ENCODE data around the gene CDH5. TPM values are rescaled to one million over a fixed set of nuclear protein-coding genes. Genes with fewer than 3 reads are reported as not detected.
A peak's percentile ranks its signal among the peaks of the same experiment; 100 is the strongest.

Gene CDH5
- total and polyA plus RNA-seq, 2 of the 13 experiments (the other 11 are each of a cell fraction or from before 2014, with no cell fraction given), result 0.71 to 1.1 TPM

DNA sequence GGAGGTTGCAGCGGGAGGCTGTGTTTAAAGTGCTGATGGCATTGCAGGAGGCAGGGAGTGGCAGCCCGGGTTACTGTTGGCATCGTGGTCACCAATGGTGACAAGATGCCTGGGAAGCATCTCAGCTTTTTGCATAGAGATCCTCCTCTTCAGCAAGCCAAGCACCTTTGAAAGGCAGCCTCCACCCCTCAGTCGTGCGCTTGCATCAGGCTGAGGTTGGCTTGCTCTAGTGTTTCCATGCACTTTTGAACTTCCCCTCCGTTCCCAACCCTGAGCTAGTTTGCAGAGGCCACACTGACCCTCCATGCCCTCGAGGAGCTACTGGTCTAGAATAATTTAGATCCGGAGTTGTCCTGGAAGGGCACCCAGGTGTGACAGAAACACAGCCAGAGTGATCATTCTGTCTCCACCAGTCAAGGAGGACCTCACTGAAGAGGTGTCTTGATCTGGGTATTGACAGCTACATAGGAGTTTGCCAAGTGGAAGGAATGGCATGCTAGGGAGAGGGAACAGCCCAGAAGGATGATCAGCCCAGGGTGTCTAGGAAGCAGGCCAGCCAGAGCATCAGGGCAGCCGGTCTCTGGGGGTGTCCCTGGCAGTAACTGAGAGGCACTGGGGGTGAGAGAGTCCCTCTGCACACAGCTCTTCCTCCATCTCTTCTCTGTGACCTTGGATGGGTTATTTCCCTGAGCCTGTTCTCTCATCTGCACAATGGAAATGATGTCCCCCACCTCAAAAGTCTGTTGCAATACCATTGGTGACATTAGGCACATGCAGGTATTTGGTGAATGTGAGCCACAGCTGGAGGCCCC, 68.3 kb downstream of the CDH5 start (continued):
- TF ChIP-seq, protein P1, sequence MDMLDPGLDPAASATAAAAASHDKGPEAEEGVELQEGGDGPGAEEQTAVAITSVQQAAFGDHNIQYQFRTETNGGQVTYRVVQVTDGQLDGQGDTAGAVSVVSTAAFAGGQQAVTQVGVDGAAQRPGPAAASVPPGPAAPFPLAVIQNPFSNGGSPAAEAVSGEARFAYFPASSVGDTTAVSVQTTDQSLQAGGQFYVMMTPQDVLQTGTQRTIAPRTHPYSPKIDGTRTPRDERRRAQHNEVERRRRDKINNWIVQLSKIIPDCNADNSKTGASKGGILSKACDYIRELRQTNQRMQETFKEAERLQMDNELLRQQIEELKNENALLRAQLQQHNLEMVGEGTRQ (IDR thresholded peaks at IDR 0.05; ENCODE audit: low read depth, low read length), result no peak
- TF ChIP-seq, protein P1 (CRISPR knock-in tag; IDR thresholded peaks at IDR 0.05; ENCODE audit: borderline replicate concordance), result no peak; the same call in 1 of the 2 replicates
- peak; percentile 46; the same call in 1 of the 2 replicates for TF ChIP-seq ZSCAN25 (CRISPR knock-in tag; IDR thresholded peaks at IDR 0.05)
- no peak for TF ChIP-seq KAT2B (IDR thresholded peaks at IDR 0.05; ENCODE audit: borderline replicate concordance, low read depth, low read length)
- TF ChIP-seq ZNF713 (CRISPR knock-in tag; IDR thresholded peaks at IDR 0.05), result no peak
- TF ChIP-seq, protein P2, sequence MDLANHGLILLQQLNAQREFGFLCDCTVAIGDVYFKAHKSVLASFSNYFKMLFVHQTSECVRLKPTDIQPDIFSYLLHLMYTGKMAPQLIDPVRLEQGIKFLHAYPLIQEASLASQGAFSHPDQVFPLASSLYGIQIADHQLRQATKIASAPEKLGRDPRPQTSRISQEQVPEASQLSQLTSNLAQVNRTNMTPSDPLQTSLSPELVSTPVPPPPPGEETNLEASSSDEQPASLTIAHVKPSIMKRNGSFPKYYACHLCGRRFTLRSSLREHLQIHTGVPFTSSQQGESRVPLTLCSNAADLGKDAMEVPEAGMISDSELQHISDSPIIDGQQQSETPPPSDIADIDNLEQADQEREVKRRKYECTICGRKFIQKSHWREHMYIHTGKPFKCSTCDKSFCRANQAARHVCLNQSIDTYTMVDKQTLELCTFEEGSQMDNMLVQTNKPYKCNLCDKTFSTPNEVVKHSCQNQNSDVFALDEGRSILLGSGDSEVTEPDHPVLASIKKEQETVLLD (CRISPR knock-in tag; IDR thresholded peaks at IDR 0.05; ENCODE audit: low read depth), result no peak
- TF ChIP-seq, protein P3, sequence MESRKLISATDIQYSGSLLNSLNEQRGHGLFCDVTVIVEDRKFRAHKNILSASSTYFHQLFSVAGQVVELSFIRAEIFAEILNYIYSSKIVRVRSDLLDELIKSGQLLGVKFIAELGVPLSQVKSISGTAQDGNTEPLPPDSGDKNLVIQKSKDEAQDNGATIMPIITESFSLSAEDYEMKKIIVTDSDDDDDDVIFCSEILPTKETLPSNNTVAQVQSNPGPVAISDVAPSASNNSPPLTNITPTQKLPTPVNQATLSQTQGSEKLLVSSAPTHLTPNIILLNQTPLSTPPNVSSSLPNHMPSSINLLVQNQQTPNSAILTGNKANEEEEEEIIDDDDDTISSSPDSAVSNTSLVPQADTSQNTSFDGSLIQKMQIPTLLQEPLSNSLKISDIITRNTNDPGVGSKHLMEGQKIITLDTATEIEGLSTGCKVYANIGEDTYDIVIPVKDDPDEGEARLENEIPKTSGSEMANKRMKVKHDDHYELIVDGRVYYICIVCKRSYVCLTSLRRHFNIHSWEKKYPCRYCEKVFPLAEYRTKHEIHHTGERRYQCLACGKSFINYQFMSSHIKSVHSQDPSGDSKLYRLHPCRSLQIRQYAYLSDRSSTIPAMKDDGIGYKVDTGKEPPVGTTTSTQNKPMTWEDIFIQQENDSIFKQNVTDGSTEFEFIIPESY (CRISPR knock-in tag; IDR thresholded peaks at IDR 0.05), result no peak
- TF ChIP-seq, protein P4, sequence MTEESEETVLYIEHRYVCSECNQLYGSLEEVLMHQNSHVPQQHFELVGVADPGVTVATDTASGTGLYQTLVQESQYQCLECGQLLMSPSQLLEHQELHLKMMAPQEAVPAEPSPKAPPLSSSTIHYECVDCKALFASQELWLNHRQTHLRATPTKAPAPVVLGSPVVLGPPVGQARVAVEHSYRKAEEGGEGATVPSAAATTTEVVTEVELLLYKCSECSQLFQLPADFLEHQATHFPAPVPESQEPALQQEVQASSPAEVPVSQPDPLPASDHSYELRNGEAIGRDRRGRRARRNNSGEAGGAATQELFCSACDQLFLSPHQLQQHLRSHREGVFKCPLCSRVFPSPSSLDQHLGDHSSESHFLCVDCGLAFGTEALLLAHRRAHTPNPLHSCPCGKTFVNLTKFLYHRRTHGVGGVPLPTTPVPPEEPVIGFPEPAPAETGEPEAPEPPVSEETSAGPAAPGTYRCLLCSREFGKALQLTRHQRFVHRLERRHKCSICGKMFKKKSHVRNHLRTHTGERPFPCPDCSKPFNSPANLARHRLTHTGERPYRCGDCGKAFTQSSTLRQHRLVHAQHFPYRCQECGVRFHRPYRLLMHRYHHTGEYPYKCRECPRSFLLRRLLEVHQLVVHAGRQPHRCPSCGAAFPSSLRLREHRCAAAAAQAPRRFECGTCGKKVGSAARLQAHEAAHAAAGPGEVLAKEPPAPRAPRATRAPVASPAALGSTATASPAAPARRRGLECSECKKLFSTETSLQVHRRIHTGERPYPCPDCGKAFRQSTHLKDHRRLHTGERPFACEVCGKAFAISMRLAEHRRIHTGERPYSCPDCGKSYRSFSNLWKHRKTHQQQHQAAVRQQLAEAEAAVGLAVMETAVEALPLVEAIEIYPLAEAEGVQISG (CRISPR knock-in tag; IDR thresholded peaks at IDR 0.05), result peak; percentile 23; the same call in 1 of the 2 replicates
- no peak for TF ChIP-seq REXO4 (CRISPR knock-in tag; IDR thresholded peaks at IDR 0.05; ENCODE audit: borderline replicate concordance)
- no peak for TF ChIP-seq KAT7 (CRISPR knock-in tag; IDR thresholded peaks at IDR 0.05; ENCODE audit: borderline replicate concordance)
- no peak for TF ChIP-seq PRPF4 (IDR thresholded peaks at IDR 0.05; ENCODE audit: low read depth, low read length, poor library complexity, severe bottlenecking)
- TF ChIP-seq CENPX (CRISPR knock-in tag; IDR thresholded peaks at IDR 0.05), result no peak
- TF ChIP-seq ZNF850 (CRISPR knock-in tag; conservative IDR thresholded peaks at IDR 0.05), result no peak
- peak; percentile 45 for TF ChIP-seq NCOA2 (CRISPR knock-in tag; IDR thresholded peaks at IDR 0.05)
- no peak for TF ChIP-seq ZNF549 (CRISPR knock-in tag; IDR thresholded peaks at IDR 0.05)
- no peak for TF ChIP-seq KLF6 (CRISPR knock-in tag; IDR thresholded peaks at IDR 0.05)
- no peak for TF ChIP-seq SALL2 (CRISPR knock-in tag; IDR thresholded peaks at IDR 0.05)
- TF ChIP-seq, protein P5, sequence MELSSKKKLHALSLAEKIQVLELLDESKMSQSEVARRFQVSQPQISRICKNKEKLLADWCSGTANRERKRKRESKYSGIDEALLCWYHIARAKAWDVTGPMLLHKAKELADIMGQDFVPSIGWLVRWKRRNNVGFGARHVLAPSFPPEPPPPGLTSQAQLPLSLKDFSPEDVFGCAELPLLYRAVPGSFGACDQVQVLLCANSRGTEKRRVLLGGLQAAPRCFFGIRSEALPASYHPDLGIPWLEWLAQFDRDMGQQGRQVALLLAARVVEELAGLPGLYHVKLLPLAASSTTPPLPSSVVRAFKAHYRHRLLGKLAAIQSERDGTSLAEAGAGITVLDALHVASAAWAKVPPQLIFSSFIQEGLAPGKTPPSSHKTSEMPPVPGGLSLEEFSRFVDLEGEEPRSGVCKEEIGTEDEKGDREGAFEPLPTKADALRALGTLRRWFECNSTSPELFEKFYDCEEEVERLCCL (CRISPR knock-in tag; IDR thresholded peaks at IDR 0.05; ENCODE audit: borderline replicate concordance), result no peak

Data from HepG2 (cell line).